Astrocyte (in vitro differentiated cells and primary cell): Measurements from ENCODE around the gene SIPA1. TPM values are rescaled to one million over a fixed set of nuclear protein-coding genes. Genes with fewer than 3 reads are reported as not detected.
A peak's percentile ranks its signal among the peaks of the same experiment; 100 is the strongest.
"Not testable (repeated sequence)": the region's sequence is repeated elsewhere in the genome, so short reads cannot be mapped to it uniquely, and the experiment has no call there.

Experiments used
- DNase-seq: peaks from one replicate; pipeline ENCODE4 v3.0.0-alpha.2; 2010; ENCODE audit warnings: low read depth
- FAIRE-seq: peaks from 2 replicates; lab custom pipeline; 2011; peaks lifted over from hg19 to GRCh38; lab: Jason Lieb, UNC
- H2AFZ ChIP-seq: 2 replicates; pipeline ENCODE4 v1.6.0; 2012; ENCODE audit warnings: low read depth, low read length, inconsistent platforms
- H3K27ac ChIP-seq: 2 replicates; pipeline ENCODE4 v1.5.1; 2011; ENCODE audit warnings: low read depth, low read length, inconsistent platforms
- H3K27me3 ChIP-seq: 2 replicates; pipeline ENCODE4 v1.6.0; 2011; ENCODE audit warnings: low read length, inconsistent platforms; ENCODE audit not compliant: insufficient read depth
- H3K36me3 ChIP-seq: 2 replicates; pipeline ENCODE4 v1.5.1; 2011; ENCODE audit warnings: low read length, inconsistent platforms; ENCODE audit not compliant: insufficient read depth
- H3K4me1 ChIP-seq: 2 replicates; pipeline ENCODE4 v1.5.1; 2011; ENCODE audit warnings: low read length, inconsistent platforms; ENCODE audit not compliant: insufficient read depth
- H3K4me2 ChIP-seq: 2 replicates; pipeline ENCODE4 v1.6.0; 2012; ENCODE audit warnings: low read length, inconsistent platforms
- H3K4me3 ChIP-seq: 2 replicates; pipeline ENCODE4 v1.5.1; 2011; ENCODE audit warnings: low read depth, mild to moderate bottlenecking, low read length, inconsistent platforms; ENCODE audit not compliant: insufficient read depth
- H3K79me2 ChIP-seq: 2 replicates; pipeline ENCODE4 v1.6.0; 2012; ENCODE audit warnings: mild to moderate bottlenecking, low read length, inconsistent platforms; ENCODE audit not compliant: insufficient read depth
- H3K9ac ChIP-seq: 2 replicates; pipeline ENCODE4 v1.6.0; 2012; ENCODE audit warnings: mild to moderate bottlenecking, low read length, inconsistent platforms
- H3K9me3 ChIP-seq: 2 replicates; pipeline ENCODE4 v1.5.1; 2012; ENCODE audit warnings: low read depth, mild to moderate bottlenecking, low read length, inconsistent platforms; ENCODE audit not compliant: insufficient read depth
- H4K20me1 ChIP-seq: 2 replicates; pipeline ENCODE4 v1.6.0; 2012; ENCODE audit warnings: low read length, inconsistent platforms; ENCODE audit not compliant: insufficient read depth
- H3K27ac Mint-ChIP-seq: one replicate; pipeline ENCODE4 v1.8.0; 2021; ENCODE audit warnings: mild to moderate bottlenecking, mixed read lengths; ENCODE audit not compliant: unreplicated experiment
- H3K27me3 Mint-ChIP-seq: one replicate; pipeline ENCODE4 v1.8.0; 2021; ENCODE audit warnings: low read depth, mixed read lengths; ENCODE audit not compliant: unreplicated experiment
- H3K36me3 Mint-ChIP-seq: one replicate; pipeline ENCODE4 v1.8.0; 2021; ENCODE audit warnings: low read depth, mixed read lengths; ENCODE audit not compliant: unreplicated experiment
- H3K4me1 Mint-ChIP-seq: one replicate; pipeline ENCODE4 v1.8.0; 2021; ENCODE audit warnings: low read depth, mixed read lengths; ENCODE audit not compliant: unreplicated experiment
- H3K4me3 Mint-ChIP-seq: one replicate; pipeline ENCODE4 v1.8.0; 2021; ENCODE audit warnings: mild to moderate bottlenecking, moderate library complexity, mixed read lengths; ENCODE audit not compliant: unreplicated experiment
- H3K9me3 Mint-ChIP-seq: one replicate; pipeline ENCODE4 v1.8.0; 2021; ENCODE audit warnings: mild to moderate bottlenecking, mixed read lengths; ENCODE audit not compliant: unreplicated experiment
- EZH2 ChIP-seq: IDR thresholded peaks from 2 replicates; pipeline ENCODE4 v1.6.1; 2012; ENCODE audit warnings: mild to moderate bottlenecking, low read length, inconsistent platforms; ENCODE audit not compliant: insufficient read depth
- total RNA-seq: library from RNA; stranded (reverse); gene quantifications from 2 replicates; pipeline ENCODE4 v1.2.1, GENCODE V29; 2021
- TF ChIP-seq, protein P1 (sequence below): IDR thresholded peaks from 2 replicates; pipeline ENCODE4 v1.5.1; 2011; ENCODE audit warnings: low read depth, mild to moderate bottlenecking, inconsistent platforms, low read length, moderate library complexity; ENCODE audit not compliant: insufficient read depth

Gene SIPA1
- total RNA-seq, 1 donor from 2014 or later, result 26.7 TPM

- TF ChIP-seq, protein P1, sequence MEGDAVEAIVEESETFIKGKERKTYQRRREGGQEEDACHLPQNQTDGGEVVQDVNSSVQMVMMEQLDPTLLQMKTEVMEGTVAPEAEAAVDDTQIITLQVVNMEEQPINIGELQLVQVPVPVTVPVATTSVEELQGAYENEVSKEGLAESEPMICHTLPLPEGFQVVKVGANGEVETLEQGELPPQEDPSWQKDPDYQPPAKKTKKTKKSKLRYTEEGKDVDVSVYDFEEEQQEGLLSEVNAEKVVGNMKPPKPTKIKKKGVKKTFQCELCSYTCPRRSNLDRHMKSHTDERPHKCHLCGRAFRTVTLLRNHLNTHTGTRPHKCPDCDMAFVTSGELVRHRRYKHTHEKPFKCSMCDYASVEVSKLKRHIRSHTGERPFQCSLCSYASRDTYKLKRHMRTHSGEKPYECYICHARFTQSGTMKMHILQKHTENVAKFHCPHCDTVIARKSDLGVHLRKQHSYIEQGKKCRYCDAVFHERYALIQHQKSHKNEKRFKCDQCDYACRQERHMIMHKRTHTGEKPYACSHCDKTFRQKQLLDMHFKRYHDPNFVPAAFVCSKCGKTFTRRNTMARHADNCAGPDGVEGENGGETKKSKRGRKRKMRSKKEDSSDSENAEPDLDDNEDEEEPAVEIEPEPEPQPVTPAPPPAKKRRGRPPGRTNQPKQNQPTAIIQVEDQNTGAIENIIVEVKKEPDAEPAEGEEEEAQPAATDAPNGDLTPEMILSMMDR, result no peak
- TF ChIP-seq EZH2, result no peak
- Histone ChIP-seq H4K20me1 (peaks cover 41% of the 10 kb centered on the region), H3K27ac (no peak overlapping the region), H2AFZ (no peak overlapping the region), H3K79me2 (peaks cover 18% of the 10 kb centered on the region), H3K9ac (peak overlapping the region; percentile 10), H3K4me1 (peaks cover 17% of the 10 kb centered on the region), H3K4me3 (no peak overlapping the region), H3K36me3 (peaks cover 15% of the 10 kb centered on the region), H3K27me3 (no peaks in the 10 kb centered on the region), H3K9me3 (no peaks in the 10 kb centered on the region), H3K4me2 (no peak overlapping the region)
- Mint-ChIP-seq H3K4me3 (peak overlapping the region; percentile 27), H3K27ac (no peak overlapping the region), H3K36me3 (peaks cover 3% of the 10 kb centered on the region), H3K4me1 (peaks cover 4% of the 10 kb centered on the region), H3K27me3 (no peaks in the 10 kb centered on the region), H3K9me3 (no peaks in the 10 kb centered on the region)
- DNase-seq (no peak), FAIRE-seq (no peak)
Observed at GRCh38 chr11:65636108-65637031, 1.5 kb upstream of the SIPA1 start.

GRCh38 chr11:65637032-65637557 lies 806 bp upstream of the SIPA1 start:
- H3K27me3 Mint-ChIP-seq, result no peaks in the 10 kb centered on the region
- H3K36me3 ChIP-seq, result peaks cover 15% of the 10 kb centered on the region
- DNase-seq, result no peak
- peaks cover 41% of the 10 kb centered on the region for H4K20me1 ChIP-seq
- H3K4me1 ChIP-seq, result peaks cover 18% of the 10 kb centered on the region
- no peaks in the 10 kb centered on the region for H3K9me3 ChIP-seq
- H3K27ac Mint-ChIP-seq, result no peak overlapping the region
- peaks cover 11% of the 10 kb centered on the region for H3K36me3 Mint-ChIP-seq
- H2AFZ ChIP-seq, result no peak overlapping the region
- H3K9me3 Mint-ChIP-seq, result no peaks in the 10 kb centered on the region
- no peak for TF ChIP-seq EZH2
- TF ChIP-seq, protein P1, result no peak
- no peaks in the 10 kb centered on the region for H3K27me3 ChIP-seq
- H3K79me2 ChIP-seq, result peaks cover 21% of the 10 kb centered on the region
- FAIRE-seq, result no peak
- peaks cover 6% of the 10 kb centered on the region for H3K4me1 Mint-ChIP-seq
- peak overlapping the region; percentile 86 for H3K9ac ChIP-seq
- no peak overlapping the region for H3K4me3 ChIP-seq
- peak overlapping the region; percentile 64 for H3K4me3 Mint-ChIP-seq
- H3K4me2 ChIP-seq, result peak overlapping the region; percentile 98
- no peak overlapping the region for H3K27ac ChIP-seq

GRCh38 chr11:65639228-65639597 lies 1.3 kb downstream of the SIPA1 start:
- H3K27me3 ChIP-seq, H3K9ac ChIP-seq, H3K4me3 ChIP-seq, H3K9me3 Mint-ChIP-seq, FAIRE-seq, H3K36me3 Mint-ChIP-seq, H3K27ac ChIP-seq, H2AFZ ChIP-seq, DNase-seq, H3K9me3 ChIP-seq, H3K27me3 Mint-ChIP-seq: not testable (repeated sequence)
- Mint-ChIP-seq H3K4me3 (peak overlapping the region; percentile 87), H3K4me1 (peaks cover 16% of the 10 kb centered on the region), H3K27ac (peak overlapping the region; percentile 72)
- Histone ChIP-seq H3K4me1 (peaks cover 30% of the 10 kb centered on the region), H3K4me2 (peak overlapping the region; percentile 98), H4K20me1 (peaks cover 36% of the 10 kb centered on the region), H3K36me3 (peaks cover 15% of the 10 kb centered on the region), H3K79me2 (peaks cover 21% of the 10 kb centered on the region)
